PC-3 (cell line): ENCODE results near the gene PCCA.

Experiments
- EZH2 ChIP-seq: fragments of 300-600 bp; sonication (generic); IDR thresholded peaks from one replicate; pipeline ENCODE4 v1.6.1; 2017; ENCODE audit warnings: antibody characterized with exemption, mild to moderate bottlenecking, low read length; ENCODE audit not compliant: unreplicated experiment
- EZH2phosphoT487 ChIP-seq: fragments of 300-600 bp; sonication (generic); IDR thresholded peaks from 2 replicates; pipeline ENCODE4 v1.6.1; 2018; ENCODE audit warnings: mild to moderate bottlenecking, antibody characterized with exemption, low read length, borderline replicate concordance
- TF ChIP-seq, protein P1 (sequence below): fragments of 300-600 bp; sonication (generic); conservative IDR thresholded peaks from 2 replicates; pipeline ENCODE4 v1.5.1; 2017; ENCODE audit warnings: antibody characterized with exemption, low read depth, mild to moderate bottlenecking, low read length

DNA sequence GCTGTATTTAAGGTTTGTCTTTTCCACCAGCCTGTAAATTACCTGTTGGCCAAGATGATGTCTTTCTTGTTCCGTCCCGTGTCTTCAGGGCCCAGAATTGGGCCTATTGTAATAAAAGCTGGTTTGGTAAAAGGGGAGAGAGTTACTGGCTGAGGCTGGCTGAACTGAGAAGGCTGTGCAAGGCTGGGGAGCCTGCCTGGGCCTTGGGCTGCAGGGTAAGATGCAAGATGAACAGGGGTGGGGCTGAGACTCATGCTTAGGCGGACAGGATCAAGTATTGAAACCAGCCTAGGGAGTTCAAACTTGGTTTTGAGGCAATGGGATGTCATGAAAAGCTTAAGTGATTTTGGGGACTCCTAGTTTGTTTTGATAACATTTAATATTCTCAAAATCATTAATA lies 142.3 kb downstream of the PCCA start:
- TF ChIP-seq, protein P1, sequence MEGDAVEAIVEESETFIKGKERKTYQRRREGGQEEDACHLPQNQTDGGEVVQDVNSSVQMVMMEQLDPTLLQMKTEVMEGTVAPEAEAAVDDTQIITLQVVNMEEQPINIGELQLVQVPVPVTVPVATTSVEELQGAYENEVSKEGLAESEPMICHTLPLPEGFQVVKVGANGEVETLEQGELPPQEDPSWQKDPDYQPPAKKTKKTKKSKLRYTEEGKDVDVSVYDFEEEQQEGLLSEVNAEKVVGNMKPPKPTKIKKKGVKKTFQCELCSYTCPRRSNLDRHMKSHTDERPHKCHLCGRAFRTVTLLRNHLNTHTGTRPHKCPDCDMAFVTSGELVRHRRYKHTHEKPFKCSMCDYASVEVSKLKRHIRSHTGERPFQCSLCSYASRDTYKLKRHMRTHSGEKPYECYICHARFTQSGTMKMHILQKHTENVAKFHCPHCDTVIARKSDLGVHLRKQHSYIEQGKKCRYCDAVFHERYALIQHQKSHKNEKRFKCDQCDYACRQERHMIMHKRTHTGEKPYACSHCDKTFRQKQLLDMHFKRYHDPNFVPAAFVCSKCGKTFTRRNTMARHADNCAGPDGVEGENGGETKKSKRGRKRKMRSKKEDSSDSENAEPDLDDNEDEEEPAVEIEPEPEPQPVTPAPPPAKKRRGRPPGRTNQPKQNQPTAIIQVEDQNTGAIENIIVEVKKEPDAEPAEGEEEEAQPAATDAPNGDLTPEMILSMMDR = no peak
- TF ChIP-seq EZH2 (no peak), EZH2phosphoT487 (no peak)
